Ishikawa (cell line): Measurements from ENCODE around the gene NANS.

Experiments used
- CEBPB ChIP-seq: IDR thresholded peaks from 2 replicates; pipeline ENCODE4 v1.6.1; 2012
- CREB1 ChIP-seq: IDR thresholded peaks from 2 replicates; pipeline ENCODE4 v1.6.1; 2012; ENCODE audit warnings: low read depth
- EGR1 ChIP-seq: IDR thresholded peaks from 2 replicates; pipeline ENCODE4 v1.6.1; 2012
- EP300 ChIP-seq: IDR thresholded peaks from 2 replicates; pipeline ENCODE4 v1.6.1; 2012; ENCODE audit warnings: borderline replicate concordance
- FOXM1 ChIP-seq: IDR thresholded peaks from 2 replicates; pipeline ENCODE4 v1.6.1; 2012; ENCODE audit warnings: low read depth, borderline replicate concordance
- NFIC ChIP-seq: IDR thresholded peaks from 2 replicates; pipeline ENCODE4 v1.6.1; 2012
- RAD21 ChIP-seq: IDR thresholded peaks from 2 replicates; pipeline ENCODE4 v1.6.1; 2012; ENCODE audit warnings: low read depth
- TAF1 ChIP-seq: IDR thresholded peaks from 2 replicates; pipeline ENCODE4 v1.6.1; 2012; ENCODE audit warnings: low read depth, mild to moderate bottlenecking
- TCF12 ChIP-seq: IDR thresholded peaks from 2 replicates; pipeline ENCODE4 v1.6.1; 2012; ENCODE audit warnings: low read depth
- TEAD4 ChIP-seq: IDR thresholded peaks from 2 replicates; pipeline ENCODE4 v1.6.1; 2012
- YY1 ChIP-seq: IDR thresholded peaks from 2 replicates; pipeline ENCODE4 v1.6.1; 2012; ENCODE audit warnings: low read depth
- ZBTB7A ChIP-seq: IDR thresholded peaks from 2 replicates; pipeline ENCODE4 v1.6.1; 2012; ENCODE audit warnings: low read depth
- TF ChIP-seq, protein P1 (sequence below): IDR thresholded peaks from 2 replicates; pipeline ENCODE4 v1.6.1; 2012
- TF ChIP-seq, protein P2 (sequence below): IDR thresholded peaks from 2 replicates; pipeline ENCODE4 v1.6.1; 2012
- TF ChIP-seq, protein P3 (sequence below): IDR thresholded peaks from 2 replicates; pipeline ENCODE4 v1.6.1; 2012; ENCODE audit warnings: low read depth, mild to moderate bottlenecking

Gene NANS

DNA sequence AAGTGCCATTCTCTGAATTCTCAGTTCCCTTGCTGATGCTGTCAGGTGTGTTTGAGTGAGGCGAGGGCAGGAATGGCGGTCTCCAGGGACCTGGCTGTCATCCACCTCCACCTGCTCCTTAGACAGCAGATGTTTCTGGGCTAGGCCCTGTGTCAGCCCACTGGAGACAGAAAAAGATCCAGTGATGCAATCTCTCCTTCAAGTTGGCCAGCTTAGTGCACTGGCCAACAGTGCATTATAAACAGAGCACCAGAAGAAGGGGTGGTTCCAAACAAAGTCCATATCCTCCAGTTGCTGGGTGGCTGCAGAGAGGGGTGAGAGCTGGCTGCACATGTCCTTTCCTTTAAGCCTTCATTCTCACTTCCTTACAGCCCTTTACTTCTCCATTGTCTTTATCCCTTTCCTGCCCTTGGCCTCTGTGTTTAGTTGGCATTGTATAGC is 26.5 kb downstream of the NANS start:
- TF ChIP-seq TAF1 = no peak
- no peak for TF ChIP-seq EGR1
- TF ChIP-seq NFIC = no peak
- TF ChIP-seq, protein P1, sequence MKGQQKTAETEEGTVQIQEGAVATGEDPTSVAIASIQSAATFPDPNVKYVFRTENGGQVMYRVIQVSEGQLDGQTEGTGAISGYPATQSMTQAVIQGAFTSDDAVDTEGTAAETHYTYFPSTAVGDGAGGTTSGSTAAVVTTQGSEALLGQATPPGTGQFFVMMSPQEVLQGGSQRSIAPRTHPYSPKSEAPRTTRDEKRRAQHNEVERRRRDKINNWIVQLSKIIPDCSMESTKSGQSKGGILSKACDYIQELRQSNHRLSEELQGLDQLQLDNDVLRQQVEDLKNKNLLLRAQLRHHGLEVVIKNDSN = no peak
- no peak for TF ChIP-seq RAD21
- TF ChIP-seq, protein P2, sequence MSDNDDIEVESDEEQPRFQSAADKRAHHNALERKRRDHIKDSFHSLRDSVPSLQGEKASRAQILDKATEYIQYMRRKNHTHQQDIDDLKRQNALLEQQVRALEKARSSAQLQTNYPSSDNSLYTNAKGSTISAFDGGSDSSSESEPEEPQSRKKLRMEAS = no peak
- TF ChIP-seq, protein P3, sequence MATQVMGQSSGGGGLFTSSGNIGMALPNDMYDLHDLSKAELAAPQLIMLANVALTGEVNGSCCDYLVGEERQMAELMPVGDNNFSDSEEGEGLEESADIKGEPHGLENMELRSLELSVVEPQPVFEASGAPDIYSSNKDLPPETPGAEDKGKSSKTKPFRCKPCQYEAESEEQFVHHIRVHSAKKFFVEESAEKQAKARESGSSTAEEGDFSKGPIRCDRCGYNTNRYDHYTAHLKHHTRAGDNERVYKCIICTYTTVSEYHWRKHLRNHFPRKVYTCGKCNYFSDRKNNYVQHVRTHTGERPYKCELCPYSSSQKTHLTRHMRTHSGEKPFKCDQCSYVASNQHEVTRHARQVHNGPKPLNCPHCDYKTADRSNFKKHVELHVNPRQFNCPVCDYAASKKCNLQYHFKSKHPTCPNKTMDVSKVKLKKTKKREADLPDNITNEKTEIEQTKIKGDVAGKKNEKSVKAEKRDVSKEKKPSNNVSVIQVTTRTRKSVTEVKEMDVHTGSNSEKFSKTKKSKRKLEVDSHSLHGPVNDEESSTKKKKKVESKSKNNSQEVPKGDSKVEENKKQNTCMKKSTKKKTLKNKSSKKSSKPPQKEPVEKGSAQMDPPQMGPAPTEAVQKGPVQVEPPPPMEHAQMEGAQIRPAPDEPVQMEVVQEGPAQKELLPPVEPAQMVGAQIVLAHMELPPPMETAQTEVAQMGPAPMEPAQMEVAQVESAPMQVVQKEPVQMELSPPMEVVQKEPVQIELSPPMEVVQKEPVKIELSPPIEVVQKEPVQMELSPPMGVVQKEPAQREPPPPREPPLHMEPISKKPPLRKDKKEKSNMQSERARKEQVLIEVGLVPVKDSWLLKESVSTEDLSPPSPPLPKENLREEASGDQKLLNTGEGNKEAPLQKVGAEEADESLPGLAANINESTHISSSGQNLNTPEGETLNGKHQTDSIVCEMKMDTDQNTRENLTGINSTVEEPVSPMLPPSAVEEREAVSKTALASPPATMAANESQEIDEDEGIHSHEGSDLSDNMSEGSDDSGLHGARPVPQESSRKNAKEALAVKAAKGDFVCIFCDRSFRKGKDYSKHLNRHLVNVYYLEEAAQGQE = no peak
- TF ChIP-seq CEBPB = no peak
- no peak for TF ChIP-seq EP300
- TF ChIP-seq FOXM1 = no peak
- no peak for TF ChIP-seq YY1
- no peak for TF ChIP-seq CREB1

DNA sequence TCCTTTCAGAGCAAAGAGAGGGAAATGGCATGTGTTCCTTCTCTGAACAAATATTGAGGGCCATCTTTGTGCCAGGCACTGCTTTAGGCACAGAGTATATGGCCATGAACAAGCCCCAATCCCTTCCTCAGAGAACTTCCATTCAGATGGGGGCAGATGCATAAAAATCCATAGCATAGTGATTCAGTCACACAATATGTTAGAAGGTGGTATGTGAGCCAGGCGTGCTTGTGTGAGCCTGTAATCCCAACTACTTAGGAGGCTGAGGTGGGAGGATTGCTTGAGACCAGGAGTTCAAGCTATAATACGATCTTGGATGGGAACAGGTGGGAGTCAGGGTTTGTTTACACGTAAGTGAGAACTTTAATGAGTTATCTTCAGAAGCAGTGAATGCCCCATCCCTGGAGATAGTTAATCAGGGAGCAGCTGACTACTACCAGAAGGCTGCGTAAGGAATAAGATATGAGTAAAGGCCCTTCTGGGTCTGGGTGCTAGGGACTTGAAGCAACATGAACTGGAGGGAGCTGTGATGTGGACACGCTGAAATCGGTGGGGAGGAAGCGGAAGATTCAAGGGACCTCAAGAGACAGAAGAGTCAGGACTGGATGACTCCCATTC is 27.1 kb downstream of the NANS start:
- TF ChIP-seq TAF1 = no peak
- TF ChIP-seq CREB1 = no peak
- TF ChIP-seq ZBTB7A = no peak
- TF ChIP-seq, protein P1 = no peak
- TF ChIP-seq, protein P2 = no peak
- no peak for TF ChIP-seq CEBPB
- TF ChIP-seq EGR1 = no peak
- TF ChIP-seq TEAD4 = no peak
- TF ChIP-seq FOXM1 = no peak
- TF ChIP-seq, protein P3 = no peak
- TF ChIP-seq EP300 = no peak
- TF ChIP-seq YY1 = no peak
- no peak for TF ChIP-seq NFIC
- TF ChIP-seq RAD21 = no peak
- TF ChIP-seq TCF12 = no peak

DNA sequence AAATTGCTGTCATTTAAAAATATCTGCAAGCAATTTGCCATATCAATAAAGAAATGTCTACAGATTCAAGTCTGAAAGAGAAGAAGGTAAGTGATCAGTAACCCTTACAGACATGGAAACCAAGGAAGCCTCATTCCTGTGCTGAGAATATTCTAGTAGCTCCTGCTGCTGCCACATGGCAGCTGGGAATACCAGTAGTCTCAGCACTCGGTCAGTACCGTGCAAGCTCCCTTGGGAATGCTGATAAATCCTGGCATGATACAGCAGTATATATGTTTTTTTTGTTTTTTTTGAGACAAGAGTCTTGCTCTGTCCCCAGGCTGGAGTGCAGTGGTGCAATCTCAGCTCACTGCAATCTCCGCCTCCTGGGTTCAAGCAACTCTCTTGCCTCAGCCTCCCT is 27.9 kb downstream of the NANS start:
- TF ChIP-seq NFIC = no peak
- TF ChIP-seq RAD21 = no peak
- TF ChIP-seq, protein P3 = no peak
- no peak for TF ChIP-seq TAF1
- TF ChIP-seq ZBTB7A = no peak
- TF ChIP-seq, protein P1 = no peak
- TF ChIP-seq FOXM1 = no peak
- no peak for TF ChIP-seq YY1

DNA sequence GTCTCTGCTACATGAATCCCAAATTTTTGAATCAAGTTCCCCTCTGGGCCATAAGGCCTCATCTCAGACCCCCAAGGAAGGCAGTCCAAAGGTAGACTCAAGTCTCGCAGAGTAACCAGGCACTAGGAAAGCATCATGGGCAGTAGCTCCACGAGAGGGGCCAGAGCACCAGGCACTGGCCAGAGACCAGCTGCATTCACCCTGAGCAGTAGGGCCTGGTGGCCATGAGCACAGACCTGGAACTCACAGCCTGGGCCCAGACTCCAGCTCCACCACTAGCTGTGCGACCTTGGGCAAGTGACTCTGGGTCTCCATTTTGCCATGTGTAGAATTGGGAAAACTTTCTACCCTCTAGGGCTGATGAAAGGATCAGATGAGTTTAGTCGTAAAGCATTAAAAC is 28.5 kb downstream of the NANS start:
- TF ChIP-seq, protein P1 = no peak
- TF ChIP-seq TAF1 (no peak), EGR1 (no peak), EP300 (no peak), NFIC (no peak)
- TF ChIP-seq, protein P3 = no peak
